Heart right ventricle (tissue), 12 donors: ENCODE measurements around the gene TRAF7. TPM values are rescaled to one million over a fixed set of nuclear protein-coding genes. Genes with fewer than 3 reads are reported as not detected.

Source experiments
- microRNA-seq, 2 donors: library from miRNA; unstranded; fragments of <30 nt; microRNA quantifications; one replicate each; pipeline ENCODE4 v1.2.0, GENCODE V29; 2021
- polyA plus RNA-seq, 2 donors: library from polyadenylated mRNA; stranded (reverse); fragments of 200-250 nt; gene quantifications; one replicate each; pipeline ENCODE4 v1.2.3, GENCODE V29; 2013
- total RNA-seq, 10 donors: library from RNA; stranded (reverse); fragmentation: NEBNext Ultra II Directional in 3 of 10; extraction: Animal tissue kit (Norgen Biotek cat#: 25700) in 3 of 10; gene quantifications; one replicate each; pipeline versions ENCODE4 v1.2.1 to v1.2.4, GENCODE V29; 2021 to 2023
- donor health status: ischemic (EF 13 %, LVEDD 7.1; RV severe dilation, severe dysfunction).
- donor health status: healthy with polysubstance abuse.
- donor health status: DM: no; HTN: yes; CAD: no.
- donor health status: DM: no; HTN: no; CAD: no.
- donor health status: ischemic (EF 25% LVEDD 6.9; RV normal size, moderate dysfunction).
- donor health status: ischemic (EF 25% LVEDD 5.7; RV mildly dilated, moderate dysfunction).
- donor health status: healthy.
- donor health status: nonischemic (EF 11% LVEDD 7.7; RV severe dilation, severe dysfunction).
- donor health status: DM: yes; HTN: yes; CAD: no.
- donor health status: PGD.
- donor health status: ischemic (EF 29% LVEDD 5.4; RV normal size, mild dysfunction).
- donor health status: nonischemic (EF 23%, LVEDD 6.1; RV moderate dilation, normal function).

The TRAF7 gene
- total and polyA plus RNA-seq, 12 donors, result 14.6 to 44.9 (median 23.8) TPM

Small RNA genes within 50 kb of the gene (microRNA-seq; reads per million reads assigned to microRNA genes)
- gene MIR3180-5, result 0 reads per million in 2 donors
- 0 reads per million in 2 donors for gene MIR4516
- gene MIR6511B1, result 0 reads per million in 2 donors

Other genes starting within 250 kb of the TRAF7 start
- not detected for gene HS3ST6, start 237.4 kb upstream of the TRAF7 start, total RNA-seq
- under 1 TPM in 1 of 2 donors, not detected in 1; 0.03 TPM for gene HS3ST6, start 237.4 kb upstream of the TRAF7 start, polyA plus RNA-seq
- 10 to 100 TPM; 24.6 to 53.7 (median 34.3) TPM for gene MSRB1, start 212.6 kb upstream of the TRAF7 start, total RNA-seq
- gene MSRB1, start 212.6 kb upstream of the TRAF7 start, polyA plus RNA-seq, result 10 to 100 TPM; 41.4 to 82.2 TPM
- 100 to 1,000 TPM; 173 to 282 (median 254) TPM for gene RPL3L, start 201.1 kb upstream of the TRAF7 start, total RNA-seq
- gene RPL3L, start 201.1 kb upstream of the TRAF7 start, polyA plus RNA-seq, result 100 to 1,000 TPM; 124 to 164 TPM
- 100 to 1,000 TPM; 375 to 755 (median 559) TPM for gene NDUFB10, start 196.2 kb upstream of the TRAF7 start, total RNA-seq
- 1,000 to 10,000 TPM in 1 of 2 donors, 100 to 1,000 TPM in 1; 824 to 1,046 TPM for gene NDUFB10, start 196.2 kb upstream of the TRAF7 start, polyA plus RNA-seq
- gene RPS2, start 191.0 kb upstream of the TRAF7 start, total RNA-seq, result 1,000 to 10,000 TPM in 3 of 10 donors, 100 to 1,000 TPM in 7; 691 to 1,555 (median 813) TPM
- 1,000 to 10,000 TPM; 1,955 to 3,593 TPM for gene RPS2, start 191.0 kb upstream of the TRAF7 start, polyA plus RNA-seq
- not detected for gene RNF151, start 188.9 kb upstream of the TRAF7 start, total RNA-seq
- not detected for gene RNF151, start 188.9 kb upstream of the TRAF7 start, polyA plus RNA-seq
- gene TBL3, start 183.7 kb upstream of the TRAF7 start, total RNA-seq, result 10 to 100 TPM; 18.5 to 26.7 (median 21.9) TPM
- gene TBL3, start 183.7 kb upstream of the TRAF7 start, polyA plus RNA-seq, result 10 to 100 TPM; 57.4 to 71.1 TPM
- gene NOXO1, start 174.3 kb upstream of the TRAF7 start, total RNA-seq, result not detected
- gene NOXO1, start 174.3 kb upstream of the TRAF7 start, polyA plus RNA-seq, result under 1 TPM; 0.09 to 0.29 TPM
- gene GFER, start 171.6 kb upstream of the TRAF7 start, total RNA-seq, result 10 to 100 TPM; 14.7 to 30.2 (median 24.5) TPM
- gene GFER, start 171.6 kb upstream of the TRAF7 start, polyA plus RNA-seq, result 10 to 100 TPM; 37.5 to 65.6 TPM
- gene SYNGR3, start 165.8 kb upstream of the TRAF7 start, total RNA-seq, result under 1 TPM in 8 of 10 donors, not detected in 2; 0.15 to 0.62 (median 0.28) TPM
- 1 to 10 TPM in 1 of 2 donors, under 1 TPM in 1; 0.51 to 2.5 TPM for gene SYNGR3, start 165.8 kb upstream of the TRAF7 start, polyA plus RNA-seq
- gene ZNF598, start 146.0 kb upstream of the TRAF7 start, total RNA-seq, result 10 to 100 TPM in 9 of 10 donors, 1 to 10 TPM in 1; 9.5 to 24.7 (median 14.2) TPM
- 10 to 100 TPM; 12.6 to 25.3 TPM for gene ZNF598, start 146.0 kb upstream of the TRAF7 start, polyA plus RNA-seq
- under 1 TPM in 1 of 10 donors, not detected in 9; 0.39 TPM for gene NPW, start 136.0 kb upstream of the TRAF7 start, total RNA-seq
- under 1 TPM in 1 of 2 donors, not detected in 1; 0.54 TPM for gene NPW, start 136.0 kb upstream of the TRAF7 start, polyA plus RNA-seq
- gene NHERF2, start 128.9 kb upstream of the TRAF7 start, total RNA-seq, result 100 to 1,000 TPM in 9 of 10 donors, 10 to 100 TPM in 1; 94.3 to 429 (median 146) TPM
- gene NHERF2, start 128.9 kb upstream of the TRAF7 start, polyA plus RNA-seq, result 100 to 1,000 TPM; 314 to 640 TPM
- gene NTHL1, start 107.9 kb upstream of the TRAF7 start, total RNA-seq, result 10 to 100 TPM in 8 of 10 donors, 1 to 10 TPM in 2; 9.8 to 24.9 (median 12.3) TPM
- 10 to 100 TPM; 16.1 to 51.9 TPM for gene NTHL1, start 107.9 kb upstream of the TRAF7 start, polyA plus RNA-seq
- 10 to 100 TPM; 54.7 to 87.0 (median 71.5) TPM for gene TSC2, start 107.8 kb upstream of the TRAF7 start, total RNA-seq
- gene TSC2, start 107.8 kb upstream of the TRAF7 start, polyA plus RNA-seq, result 10 to 100 TPM; 28.8 to 83.3 TPM
- gene PKD1, start 19.9 kb upstream of the TRAF7 start, total RNA-seq, result 100 to 1,000 TPM in 6 of 10 donors, 10 to 100 TPM in 4; 79.3 to 122 (median 104) TPM
- 100 to 1,000 TPM in 1 of 2 donors, 10 to 100 TPM in 1; 76.7 to 114 TPM for gene PKD1, start 19.9 kb upstream of the TRAF7 start, polyA plus RNA-seq
- 1 to 10 TPM in 8 of 10 donors, under 1 TPM in 2; 0.74 to 4.3 (median 1.6) TPM for gene RAB26, start 7.2 kb upstream of the TRAF7 start, total RNA-seq
- gene RAB26, start 7.2 kb upstream of the TRAF7 start, polyA plus RNA-seq, result 1 to 10 TPM in 1 of 2 donors, under 1 TPM in 1; 0.26 to 6.4 TPM
- gene CASKIN1, start 40.8 kb downstream of the TRAF7 start, total RNA-seq, result 1 to 10 TPM in 5 of 10 donors, under 1 TPM in 5; 0.24 to 6.0 (median 1.1) TPM
- 1 to 10 TPM in 1 of 2 donors, under 1 TPM in 1; 0.33 to 3.4 TPM for gene CASKIN1, start 40.8 kb downstream of the TRAF7 start, polyA plus RNA-seq
- gene MLST8, start 49.7 kb downstream of the TRAF7 start, total RNA-seq, result 10 to 100 TPM; 19.3 to 28.8 (median 23.6) TPM
- 10 to 100 TPM; 38.8 to 43.1 TPM for gene MLST8, start 49.7 kb downstream of the TRAF7 start, polyA plus RNA-seq
- gene BRICD5, start 55.1 kb downstream of the TRAF7 start, total RNA-seq, result 10 to 100 TPM in 1 of 10 donors, 1 to 10 TPM in 9; 4.3 to 15.6 (median 7.2) TPM
- 10 to 100 TPM; 14.7 to 31.7 TPM for gene BRICD5, start 55.1 kb downstream of the TRAF7 start, polyA plus RNA-seq
- 10 to 100 TPM; 21.1 to 48.3 (median 25.7) TPM for gene PGP, start 59.1 kb downstream of the TRAF7 start, total RNA-seq
- gene PGP, start 59.1 kb downstream of the TRAF7 start, polyA plus RNA-seq, result 10 to 100 TPM; 31.3 to 33.1 TPM
- gene E4F1, start 67.8 kb downstream of the TRAF7 start, total RNA-seq, result 10 to 100 TPM in 7 of 10 donors, 1 to 10 TPM in 3; 8.4 to 16.3 (median 10.7) TPM
- gene E4F1, start 67.8 kb downstream of the TRAF7 start, polyA plus RNA-seq, result 10 to 100 TPM; 22.0 to 34.8 TPM
- gene DNASE1L2, start 80.7 kb downstream of the TRAF7 start, total RNA-seq, result under 1 TPM in 9 of 10 donors, not detected in 1; 0.15 to 0.44 (median 0.30) TPM
- 1 to 10 TPM in 1 of 2 donors, under 1 TPM in 1; 0.49 to 1.2 TPM for gene DNASE1L2, start 80.7 kb downstream of the TRAF7 start, polyA plus RNA-seq
- 100 to 1,000 TPM; 118 to 243 (median 153) TPM for gene ECI1, start 95.8 kb downstream of the TRAF7 start, total RNA-seq
- gene ECI1, start 95.8 kb downstream of the TRAF7 start, polyA plus RNA-seq, result 100 to 1,000 TPM; 256 to 491 TPM
- gene RNPS1, start 112.3 kb downstream of the TRAF7 start, total RNA-seq, result 100 to 1,000 TPM; 103 to 128 (median 118) TPM
- 100 to 1,000 TPM in 1 of 2 donors, 10 to 100 TPM in 1; 61.7 to 136 TPM for gene RNPS1, start 112.3 kb downstream of the TRAF7 start, polyA plus RNA-seq
- gene ABCA3, start 184.9 kb downstream of the TRAF7 start, total RNA-seq, result 10 to 100 TPM in 3 of 10 donors, 1 to 10 TPM in 7; 7.7 to 12.5 (median 9.4) TPM
- 1 to 10 TPM; 4.9 to 5.3 TPM for gene ABCA3, start 184.9 kb downstream of the TRAF7 start, polyA plus RNA-seq